Activated CD8-positive, alpha-beta memory T cell treated with anti-CD3 and anti-CD28 coated beads, Interleukin-2, amount 50 U/mL, for 4 hours (primary cell): ENCODE data around the gene CXCL1.

Experiments
- DNase-seq: peaks from one replicate; pipeline ENCODE4 v3.0.0-alpha.2; 2020

CXCL1 gene

GRCh38 chr4:73852771-73853170 lies 16.4 kb upstream of the CXCL1 start:
- no peak for DNase-seq

GRCh38 chr4:73853246-73853704 lies 15.9 kb upstream of the CXCL1 start, which contains the start of gene PF4V1:
Gene PF4V1 (plus strand): TSS chr4:73853296. CDS start chr4:73853363, 67 bp downstream.
- no peak for DNase-seq

GRCh38 chr4:73853718-73854473 lies 15.3 kb upstream of the CXCL1 start:
- DNase-seq = no peak

- no peak for DNase-seq
Observed at GRCh38 chr4:73855406-73855805, 13.8 kb upstream of the CXCL1 start.

- DNase-seq = no peak
Observed at GRCh38 chr4:73856518-73856917, 12.7 kb upstream of the CXCL1 start.

- no peak for DNase-seq
Observed at GRCh38 chr4:73859614-73860088, 9.5 kb upstream of the CXCL1 start.

GRCh38 chr4:73860181-73860580 lies 9.0 kb upstream of the CXCL1 start:
- no peak for DNase-seq

- no peak for DNase-seq
Observed at GRCh38 chr4:73860917-73861316, 8.3 kb upstream of the CXCL1 start.

GRCh38 chr4:73862322-73862721 lies 6.9 kb upstream of the CXCL1 start:
- no peak for DNase-seq

GRCh38 chr4:73864365-73864764 lies 4.8 kb upstream of the CXCL1 start:
- no peak for DNase-seq

GRCh38 chr4:73864961-73865360 lies 4.2 kb upstream of the CXCL1 start:
- no peak for DNase-seq

- DNase-seq = no peak
Observed at GRCh38 chr4:73865431-73866096, 3.6 kb upstream of the CXCL1 start.

GRCh38 chr4:73866246-73866645 lies 2.9 kb upstream of the CXCL1 start:
- no peak for DNase-seq

- DNase-seq = no peak
Observed at GRCh38 chr4:73867783-73868182, 1.4 kb upstream of the CXCL1 start.

- DNase-seq = no peak
Observed at GRCh38 chr4:73868206-73869129, 725 bp upstream of the CXCL1 start.

GRCh38 chr4:73870260-73870659 lies 1.1 kb downstream of the CXCL1 start:
- no peak for DNase-seq

- no peak for DNase-seq
Observed at GRCh38 chr4:73870768-73871167, 1.6 kb downstream of the CXCL1 start.

- no peak for DNase-seq
Observed at GRCh38 chr4:73871511-73872310, 2.5 kb downstream of the CXCL1 start.

GRCh38 chr4:73872316-73873108 lies 3.3 kb downstream of the CXCL1 start:
- no peak for DNase-seq

GRCh38 chr4:73874386-73874785 lies 5.2 kb downstream of the CXCL1 start:
- DNase-seq = no peak

- no peak for DNase-seq
Observed at GRCh38 chr4:73875401-73875800, 6.2 kb downstream of the CXCL1 start.
